OCI-LY7 (cell line): ENCODE results near the gene GPC3. TPM values are rescaled to one million over a fixed set of nuclear protein-coding genes. Genes with fewer than 3 reads are reported as not detected.

ENCODE experiments used
- BruUV-seq: library from RNA; stranded (reverse); fragments of 400-500 nt; replicated peaks from 2 replicates; lab custom pipeline; 2021; lab: Mats Ljungman, UMichigan
- CTCF ChIA-PET: fragments of 300-600 bp; sonication (Branson Sonifier 250); formaldehyde crosslinking; loops from one replicate; lab custom pipeline; 2022; ENCODE audit warnings: antibody characterized with exemption; ENCODE audit not compliant: unreplicated experiment; lab: Charles Lee
- POLR2A ChIA-PET: fragments of 300-600 bp; sonication (Branson Sonifier 250); formaldehyde crosslinking; loops from one replicate; lab custom pipeline; 2022; ENCODE audit warnings: antibody characterized with exemption; lab: Charles Lee
- DNase-seq: peaks from one replicate; pipeline ENCODE4 v3.0.0-alpha.2; 2015; ENCODE audit warnings: low spot score
- H2AFZ ChIP-seq: fragments of 200-600 bp; sonication (generic), shearing (Covaris generic); 2 replicates; pipeline ENCODE4 v1.6.1; 2014; ENCODE audit warnings: mild to moderate bottlenecking, antibody characterized with exemption, low read length, moderate library complexity
- H3K27ac ChIP-seq: fragments of 200-600 bp; sonication (generic); 2 replicates; pipeline ENCODE4 v1.5.1; 2014; ENCODE audit warnings: mixed run types, low read depth, mild to moderate bottlenecking, moderate library complexity, low read length, inconsistent platforms; ENCODE audit not compliant: poor library complexity, severe bottlenecking
- H3K36me3 ChIP-seq: fragments of 200-600 bp; sonication (generic); 2 replicates; pipeline ENCODE4 v1.6.1; 2014; ENCODE audit warnings: mild to moderate bottlenecking, antibody characterized with exemption, low read length, moderate library complexity, mixed read lengths; ENCODE audit not compliant: insufficient read depth
- H3K4me1 ChIP-seq: fragments of 200-600 bp; sonication (generic); 2 replicates; pipeline ENCODE4 v1.5.1; 2014; ENCODE audit warnings: mild to moderate bottlenecking, low read length; ENCODE audit not compliant: insufficient read depth, poor library complexity, severe bottlenecking
- H3K4me2 ChIP-seq: fragments of 200-600 bp; sonication (generic); 2 replicates; pipeline ENCODE4 v1.6.1; 2014; ENCODE audit warnings: mild to moderate bottlenecking, low read length
- H3K4me3 ChIP-seq: fragments of 200-600 bp; sonication (generic); 2 replicates; pipeline ENCODE4 v1.5.1; 2014; ENCODE audit warnings: mild to moderate bottlenecking, low read depth, low read length; ENCODE audit not compliant: poor library complexity, severe bottlenecking
- H3K79me2 ChIP-seq: fragments of 200-600 bp; sonication (generic); 2 replicates; pipeline ENCODE4 v1.6.1; 2016; ENCODE audit warnings: low read depth, mild to moderate bottlenecking, low read length, moderate library complexity, mixed read lengths; ENCODE audit not compliant: insufficient read depth
- H3K9me2 ChIP-seq: fragments of 200-600 bp; sonication (generic); 2 replicates; pipeline ENCODE4 v1.6.1; 2016; ENCODE audit warnings: mild to moderate bottlenecking, low read length, mixed read lengths; ENCODE audit not compliant: insufficient read depth
- H3K9me3 ChIP-seq: fragments of 200-600 bp; sonication (generic); 2 replicates; pipeline ENCODE4 v1.6.1; 2014; ENCODE audit warnings: mild to moderate bottlenecking, mixed run types, low read length, mixed read lengths
- H4K20me1 ChIP-seq: fragments of 200-600 bp; sonication (generic); 2 replicates; pipeline ENCODE4 v1.6.1; 2014; ENCODE audit warnings: mild to moderate bottlenecking, antibody characterized with exemption, low read length, moderate library complexity, mixed read lengths; ENCODE audit not compliant: insufficient read depth
- CTCF ChIP-seq: fragments of 200-600 bp; sonication (generic); conservative IDR thresholded peaks from 2 replicates; pipeline ENCODE4 v1.5.1; 2014; ENCODE audit warnings: mild to moderate bottlenecking, antibody characterized with exemption, low read length, moderate library complexity, mixed read lengths
- EZH2phosphoT487 ChIP-seq: fragments of 200-600 bp; sonication (generic); IDR thresholded peaks from 2 replicates; pipeline ENCODE4 v1.6.1; 2018; ENCODE audit warnings: low read depth, borderline replicate concordance, mild to moderate bottlenecking, mixed run types, antibody characterized with exemption, low read length, moderate library complexity, mixed read lengths
- intact Hi-C: fragments of 100-400 bp; cut with micrococcal nuclease; formaldehyde crosslinking; loops from one replicate; pipeline ENCODE4 v1.10.0; 2022; ENCODE audit not compliant: unreplicated experiment
- total RNA-seq, 2 experiments: library from RNA; depleted of rRNA in 1 of 2; stranded (reverse); fragments of >200 nt in 1 of 2; shearing (Covaris generic) in 1 of 2; gene quantifications; 2 replicates each; pipeline ENCODE4 v1.2.3, GENCODE V29; 2014 to 2022

The GPC3 gene
- total RNA-seq, 2 experiments from 2014 or later: not detected

GRCh38 chrX:133969191-133969590 lies 16.2 kb downstream of the GPC3 start:
- H3K36me3 ChIP-seq: no peaks in the 10 kb centered on the region
- no peak overlapping the region for H3K4me2 ChIP-seq
- H3K4me3 ChIP-seq: no peak overlapping the region
- DNase-seq: no peak
- ChIA-PET POLR2A (no interaction called here), CTCF (no interaction called here)
- BruUV-seq: no TSS peak
- no peaks in the 10 kb centered on the region for H3K79me2 ChIP-seq
- no peaks in the 10 kb centered on the region for H4K20me1 ChIP-seq
- no peak overlapping the region for H2AFZ ChIP-seq
- H3K9me3 ChIP-seq: no peaks in the 10 kb centered on the region
- intact Hi-C loops: no loop called here
- TF ChIP-seq CTCF: no peak
- TF ChIP-seq EZH2phosphoT487: no peak
- H3K4me1 ChIP-seq: no peaks in the 10 kb centered on the region
- H3K9me2 ChIP-seq: no peaks in the 10 kb centered on the region
- no peak overlapping the region for H3K27ac ChIP-seq

- intact Hi-C loops: no loop called here
These were observed 17.3 kb downstream of the GPC3 start for GRCh38 chrX:133968109-133968508.

More at GRCh38 chrX:133968109-133968508, 17.3 kb downstream of the GPC3 start:
- Histone ChIP-seq H3K9me2 (no peaks in the 10 kb centered on the region), H3K9me3 (no peaks in the 10 kb centered on the region), H3K4me3 (no peak overlapping the region), H3K27ac (no peak overlapping the region), H2AFZ (no peak overlapping the region), H4K20me1 (no peaks in the 10 kb centered on the region), H3K36me3 (no peaks in the 10 kb centered on the region), H3K79me2 (no peaks in the 10 kb centered on the region), H3K4me2 (no peak overlapping the region), H3K4me1 (no peaks in the 10 kb centered on the region)
- no peak for DNase-seq
- POLR2A ChIA-PET: no interaction called here
- CTCF ChIA-PET: no interaction called here
- BruUV-seq: no TSS peak
- TF ChIP-seq EZH2phosphoT487 (no peak), CTCF (no peak)
